SU-DHL-6 (cell line): Measurements from ENCODE around the gene PRKAR1B.

Source experiments
- CTCF ChIP-seq: fragments of 200-600 bp; sonication (generic); IDR thresholded peaks from one replicate; pipeline ENCODE4 v1.5.1; 2017; ENCODE audit warnings: antibody characterized with exemption, mild to moderate bottlenecking, low read length, moderate library complexity; ENCODE audit not compliant: insufficient read depth, poor library complexity, severe bottlenecking
- EZH2phosphoT487 ChIP-seq: fragments of 200-600 bp; sonication (generic), shearing (Covaris generic); conservative IDR thresholded peaks from 2 replicates; pipeline ENCODE4 v1.6.1; 2018; ENCODE audit warnings: mild to moderate bottlenecking, antibody characterized with exemption, low read length, moderate library complexity, mixed read lengths

- TF ChIP-seq CTCF (no peak), EZH2phosphoT487 (no peak)
Measured at GRCh38 chr7:734808-735207, 7.7 kb upstream of the PRKAR1B start.
